ENCODE measurements around the gene NUCB1. TPM values are rescaled to one million over a fixed set of nuclear protein-coding genes. Genes with fewer than 3 reads are reported as not detected.
"Not testable (repeated sequence)": the region's sequence is repeated elsewhere in the genome, so short reads cannot be mapped to it uniquely, and the experiment has no call there.

Gene NUCB1
- total RNA-seq, 2 donors from 2014 or later = 432 to 441 TPM

DNA sequence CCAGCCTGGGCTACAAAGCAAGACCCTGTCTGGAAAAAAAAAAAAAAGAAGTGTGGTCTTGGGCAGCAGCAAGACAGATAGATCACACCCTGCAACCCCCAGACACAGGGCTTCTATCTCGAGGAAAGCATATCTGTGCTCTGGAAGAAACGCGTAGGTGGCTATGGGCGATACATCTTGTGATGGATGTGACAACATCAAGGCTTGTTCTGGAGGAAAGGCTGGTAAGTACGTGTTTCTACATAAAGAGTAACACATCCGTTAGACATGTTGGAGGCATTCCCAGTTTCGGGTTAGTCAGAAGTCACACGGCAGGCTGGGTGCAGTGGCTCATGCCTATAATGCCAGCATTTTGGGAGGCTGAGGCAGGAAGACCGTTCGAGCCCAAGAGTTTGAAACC is 26.8 kb downstream of the NUCB1 start:
- H3K27me3 ChIP-seq (replicated peaks; ENCODE audit: insufficient read depth) = no peaks in the 10 kb centered on the region
- TF ChIP-seq POLR2A (IDR thresholded peaks at IDR 0.05) = peak; percentile 18
- TF ChIP-seq, protein P1, sequence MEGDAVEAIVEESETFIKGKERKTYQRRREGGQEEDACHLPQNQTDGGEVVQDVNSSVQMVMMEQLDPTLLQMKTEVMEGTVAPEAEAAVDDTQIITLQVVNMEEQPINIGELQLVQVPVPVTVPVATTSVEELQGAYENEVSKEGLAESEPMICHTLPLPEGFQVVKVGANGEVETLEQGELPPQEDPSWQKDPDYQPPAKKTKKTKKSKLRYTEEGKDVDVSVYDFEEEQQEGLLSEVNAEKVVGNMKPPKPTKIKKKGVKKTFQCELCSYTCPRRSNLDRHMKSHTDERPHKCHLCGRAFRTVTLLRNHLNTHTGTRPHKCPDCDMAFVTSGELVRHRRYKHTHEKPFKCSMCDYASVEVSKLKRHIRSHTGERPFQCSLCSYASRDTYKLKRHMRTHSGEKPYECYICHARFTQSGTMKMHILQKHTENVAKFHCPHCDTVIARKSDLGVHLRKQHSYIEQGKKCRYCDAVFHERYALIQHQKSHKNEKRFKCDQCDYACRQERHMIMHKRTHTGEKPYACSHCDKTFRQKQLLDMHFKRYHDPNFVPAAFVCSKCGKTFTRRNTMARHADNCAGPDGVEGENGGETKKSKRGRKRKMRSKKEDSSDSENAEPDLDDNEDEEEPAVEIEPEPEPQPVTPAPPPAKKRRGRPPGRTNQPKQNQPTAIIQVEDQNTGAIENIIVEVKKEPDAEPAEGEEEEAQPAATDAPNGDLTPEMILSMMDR (IDR thresholded peaks at IDR 0.05) = no peak
- peak; percentile 94 for TF ChIP-seq POLR2AphosphoS5 (IDR thresholded peaks at IDR 0.05)

DNA sequence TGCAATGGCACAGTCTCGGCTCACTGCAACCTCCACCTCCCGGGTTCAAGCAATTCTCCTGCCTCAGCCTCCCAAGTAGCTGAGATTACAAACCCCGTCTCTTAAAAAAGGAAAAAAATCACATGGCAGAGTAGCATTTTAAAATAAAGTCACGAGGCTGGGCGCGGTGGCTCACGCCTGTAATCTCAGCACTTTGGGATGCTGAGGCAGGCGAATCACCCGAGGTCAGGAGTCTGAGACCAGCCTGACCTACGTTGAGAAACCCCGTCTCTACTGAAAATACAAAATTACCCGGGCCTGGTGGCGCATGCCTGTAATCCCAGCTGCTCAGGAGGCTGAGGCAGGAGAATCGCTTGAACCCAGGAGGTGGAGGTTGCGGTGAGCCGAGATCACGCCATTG is 27.6 kb downstream of the NUCB1 start:
- H3K27me3 ChIP-seq (replicated peaks; ENCODE audit: insufficient read depth); H3K4me1 ChIP-seq (replicated peaks); H3K4me3 ChIP-seq; H3K9me3 ChIP-seq; intact Hi-C loops (cut with DNase I); H3K36me3 ChIP-seq; DNase-seq (ENCODE audit: low spot score): not testable (repeated sequence)
- H3K27ac ChIP-seq = peak overlapping the region; percentile 65 to 73
- 90% methylated on average over 17 of the region's 17 CpGs for WGBS

More for the DNA sequence above, 26.8 kb downstream of the NUCB1 start:
- peak overlapping the region; percentile 65 to 73 for H3K27ac ChIP-seq
- no peak overlapping the region for H3K4me3 ChIP-seq
- no peaks in the 10 kb centered on the region for H3K4me1 ChIP-seq (replicated peaks)
- no peaks in the 10 kb centered on the region for H3K9me3 ChIP-seq
- no peaks in the 10 kb centered on the region for H3K36me3 ChIP-seq
- intact Hi-C loops (cut with DNase I) = no loop called here
- 9% methylated on average over 10 of the region's 10 CpGs for WGBS
- DNase-seq (ENCODE audit: low spot score) = peak; percentile 90

DNA sequence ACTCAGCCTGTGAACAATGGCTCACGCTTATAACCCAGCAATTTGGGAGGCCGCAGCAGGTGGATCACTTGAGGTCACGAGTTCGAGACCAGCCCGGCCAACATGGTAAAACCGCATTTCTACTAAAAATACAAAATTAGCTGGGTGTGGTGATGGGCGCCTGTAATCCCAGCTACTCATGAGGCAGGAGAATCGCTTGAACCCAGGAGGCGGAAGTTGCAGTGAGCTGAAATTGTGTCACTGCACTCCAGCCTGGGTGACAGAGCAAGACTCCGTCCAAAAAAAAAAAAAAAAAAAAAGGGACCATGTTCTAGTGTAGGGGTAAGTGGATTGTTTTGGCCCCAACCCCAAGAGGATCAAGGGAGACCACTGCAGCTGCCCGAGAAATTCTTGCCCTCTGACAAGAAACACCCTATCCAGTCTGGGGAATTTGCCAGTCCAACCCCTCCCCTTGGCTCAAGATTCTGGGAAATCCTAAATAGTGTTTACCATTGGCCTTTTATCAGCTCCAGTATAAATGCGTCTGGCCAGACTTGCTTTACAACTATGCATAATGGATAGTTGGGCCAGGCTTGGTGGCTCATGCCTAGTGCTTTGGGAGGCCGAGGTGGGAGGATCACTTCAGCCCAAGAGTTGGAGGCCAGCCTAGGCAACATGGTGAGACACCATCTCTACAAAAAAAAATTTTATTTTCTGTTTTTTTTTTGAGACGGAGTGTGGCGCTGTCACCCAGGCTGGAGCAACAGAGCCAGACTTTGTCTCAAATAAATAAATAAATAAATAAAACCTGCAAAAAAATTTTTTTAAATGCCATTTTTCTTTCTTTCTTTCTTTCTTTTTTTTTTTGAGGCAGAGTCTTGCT is 28.3 kb downstream of the NUCB1 start:
- Histone ChIP-seq H3K27ac (peak overlapping the region; percentile 65 to 73), H3K4me1 (replicated peaks) (no peaks in the 10 kb centered on the region), H3K27me3 (replicated peaks; ENCODE audit: insufficient read depth) (no peaks in the 10 kb centered on the region), H3K36me3 (no peaks in the 10 kb centered on the region), H3K4me3 (no peak overlapping the region), H3K9me3 (no peaks in the 10 kb centered on the region)
- intact Hi-C loops (cut with DNase I) = no loop called here
- WGBS = 56% methylated on average over 15 of the region's 15 CpGs
- no peak for TF ChIP-seq POLR2A (IDR thresholded peaks at IDR 0.05)
- peak; percentile 96 for TF ChIP-seq POLR2AphosphoS5 (IDR thresholded peaks at IDR 0.05)
- TF ChIP-seq, protein P1 (IDR thresholded peaks at IDR 0.05) = no peak
- peak; percentile 86 for DNase-seq (ENCODE audit: low spot score)

DNA sequence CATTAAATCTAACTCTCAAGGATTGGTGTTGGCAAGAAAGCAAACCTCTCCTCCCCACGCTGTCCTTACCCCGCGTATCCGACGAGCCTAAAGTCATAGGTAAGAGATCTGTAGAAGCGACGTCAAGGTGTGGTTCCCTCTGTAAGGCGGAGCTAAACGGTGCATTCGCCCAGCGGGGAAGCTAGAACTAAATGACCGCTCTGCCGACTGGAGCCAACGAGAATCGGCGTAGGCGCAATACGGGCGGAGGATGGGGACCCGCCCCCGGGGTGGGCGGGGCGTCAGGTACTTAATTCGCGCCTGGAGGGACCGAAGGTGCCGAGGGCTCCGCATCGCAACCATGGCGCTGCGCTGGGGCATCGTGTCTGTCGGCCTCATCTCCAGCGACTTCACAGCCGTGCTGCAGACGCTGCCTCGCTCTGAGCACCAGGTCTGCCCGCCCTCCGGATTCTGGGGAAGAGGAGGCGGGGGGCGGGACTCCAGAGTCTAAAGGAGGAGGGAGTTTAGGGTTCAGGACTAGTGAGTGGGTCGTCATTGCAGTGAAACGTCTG is 33.3 kb downstream of the NUCB1 start, which contains the start of gene DHDH:
Gene DHDH (plus strand): TSS at position 318 of the 551 bp plus-strand sequence. CDS start 23 bp downstream, at position 341.
- TF ChIP-seq, protein P1 (IDR thresholded peaks at IDR 0.05) = peak in 1 of 4 experiments; percentile 21
- TF ChIP-seq POLR2A (IDR thresholded peaks at IDR 0.05) = peak; percentile 94
- TF ChIP-seq POLR2AphosphoS5 (IDR thresholded peaks at IDR 0.05) = peak; percentile 96
- WGBS = under 1% methylated on average over 42 of the region's 43 CpGs
- H3K4me3 ChIP-seq = peak within 1 kb of the TSS; percentile 33 to 34
- peak; percentile 91 for DNase-seq (ENCODE audit: low spot score)
- no peaks in the 10 kb centered on the region for H3K27me3 ChIP-seq (replicated peaks; ENCODE audit: insufficient read depth)
- peak within 1 kb of the TSS; percentile 68 to 78 for H3K27ac ChIP-seq
- no peaks in the 10 kb centered on the region for H3K9me3 ChIP-seq
- intact Hi-C loops (cut with DNase I) = no loop called here
- no peaks in the 10 kb centered on the region for H3K4me1 ChIP-seq (replicated peaks)
- no peaks in the 10 kb centered on the region for H3K36me3 ChIP-seq

DNA sequence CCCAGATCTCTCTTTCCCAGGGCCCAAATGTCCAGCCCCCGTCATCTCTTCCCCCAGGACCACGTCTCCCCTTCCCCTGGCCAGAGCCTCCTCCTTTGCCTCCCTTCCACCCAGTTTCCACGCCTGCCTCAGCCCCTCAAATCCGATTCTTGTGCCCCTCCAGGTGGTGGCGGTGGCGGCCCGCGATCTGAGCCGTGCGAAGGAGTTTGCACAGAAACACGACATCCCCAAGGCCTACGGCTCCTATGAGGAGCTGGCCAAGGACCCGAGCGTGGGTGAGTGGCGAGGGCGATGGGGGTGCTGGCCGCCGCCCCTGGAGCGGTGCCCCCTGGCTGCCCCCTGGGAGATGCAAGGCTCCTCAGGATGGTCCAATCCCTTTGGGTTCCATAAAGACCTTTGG is 34.7 kb downstream of the NUCB1 start:
- intact Hi-C loops (cut with DNase I) = no loop called here
- no peaks in the 10 kb centered on the region for H3K9me3 ChIP-seq
- 87% methylated on average over 19 of the region's 19 CpGs for WGBS
- no peak for DNase-seq (ENCODE audit: low spot score)
- H3K27ac ChIP-seq = no peak overlapping the region
- H3K36me3 ChIP-seq = no peaks in the 10 kb centered on the region
- TF ChIP-seq POLR2A (IDR thresholded peaks at IDR 0.05) (no peak), POLR2AphosphoS5 (IDR thresholded peaks at IDR 0.05) (no peak)
- TF ChIP-seq, protein P1 (IDR thresholded peaks at IDR 0.05) = no peak
- H3K4me1 ChIP-seq (replicated peaks) = no peaks in the 10 kb centered on the region
- no peak overlapping the region for H3K4me3 ChIP-seq
- no peaks in the 10 kb centered on the region for H3K27me3 ChIP-seq (replicated peaks; ENCODE audit: insufficient read depth)
